Esophagus muscularis mucosa (tissue), 3 donors: ENCODE measurements around the gene RTTN.

Experiments
- POLR2A ChIP-seq: fragments of 450-650 bp; IDR thresholded peaks from one replicate; pipeline ENCODE4 v1.6.1; 2017; ENCODE audit warnings: antibody characterized with exemption, moderate library complexity, mild to moderate bottlenecking, low read depth
- POLR2AphosphoS5 ChIP-seq, 2 donors: sonication (generic); formaldehyde crosslinking; IDR thresholded peaks; one replicate each; pipeline ENCODE4 v1.6.1; 2017; ENCODE audit warnings: antibody characterized with exemption in 2 of 2
- TF ChIP-seq, protein P1 (sequence below), 3 experiments: fragments of 200-600 bp in 2 of 3; fragments of 450-650 bp in 1 of 3; sonication (generic) in 2 of 3; IDR thresholded peaks; one replicate each; pipeline ENCODE4 v1.5.1; 2017 to 2019; ENCODE audit warnings: antibody characterized with exemption in 3 of 3, mild to moderate bottlenecking in 2 of 3, moderate library complexity in 1 of 3

DNA sequence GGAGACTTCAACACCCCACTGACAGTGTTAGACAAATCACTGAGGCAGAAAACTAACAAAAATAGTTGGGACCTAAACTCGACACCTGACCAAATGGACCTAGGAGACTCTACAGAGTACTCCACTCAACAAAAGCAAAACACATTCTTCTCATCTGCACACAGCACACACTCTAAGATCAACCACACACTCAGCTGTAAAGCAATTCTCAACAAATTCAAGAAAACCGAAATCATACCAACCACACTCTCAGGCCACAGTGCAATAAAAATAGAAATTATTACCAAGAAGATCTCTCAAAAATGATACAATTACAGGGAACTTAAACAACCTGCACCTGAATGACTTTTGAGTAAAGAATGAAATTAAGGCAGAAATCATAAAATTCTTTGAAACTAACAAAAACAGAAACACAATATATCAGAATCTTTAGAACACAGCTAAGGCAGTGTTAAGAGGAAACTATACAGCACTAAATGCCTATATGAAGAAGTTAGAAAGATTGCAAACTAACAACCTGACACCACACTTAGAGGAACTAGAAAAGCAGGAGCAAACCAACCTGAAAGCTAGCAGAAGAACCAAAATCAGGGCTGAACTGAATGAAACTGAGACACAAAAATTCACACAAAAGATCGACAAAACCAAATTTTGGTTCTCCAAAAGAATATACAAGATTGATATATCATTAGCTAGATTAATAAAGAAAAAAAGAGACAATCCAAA lies 46.3 kb downstream of the RTTN start:
- TF ChIP-seq, protein P1, sequence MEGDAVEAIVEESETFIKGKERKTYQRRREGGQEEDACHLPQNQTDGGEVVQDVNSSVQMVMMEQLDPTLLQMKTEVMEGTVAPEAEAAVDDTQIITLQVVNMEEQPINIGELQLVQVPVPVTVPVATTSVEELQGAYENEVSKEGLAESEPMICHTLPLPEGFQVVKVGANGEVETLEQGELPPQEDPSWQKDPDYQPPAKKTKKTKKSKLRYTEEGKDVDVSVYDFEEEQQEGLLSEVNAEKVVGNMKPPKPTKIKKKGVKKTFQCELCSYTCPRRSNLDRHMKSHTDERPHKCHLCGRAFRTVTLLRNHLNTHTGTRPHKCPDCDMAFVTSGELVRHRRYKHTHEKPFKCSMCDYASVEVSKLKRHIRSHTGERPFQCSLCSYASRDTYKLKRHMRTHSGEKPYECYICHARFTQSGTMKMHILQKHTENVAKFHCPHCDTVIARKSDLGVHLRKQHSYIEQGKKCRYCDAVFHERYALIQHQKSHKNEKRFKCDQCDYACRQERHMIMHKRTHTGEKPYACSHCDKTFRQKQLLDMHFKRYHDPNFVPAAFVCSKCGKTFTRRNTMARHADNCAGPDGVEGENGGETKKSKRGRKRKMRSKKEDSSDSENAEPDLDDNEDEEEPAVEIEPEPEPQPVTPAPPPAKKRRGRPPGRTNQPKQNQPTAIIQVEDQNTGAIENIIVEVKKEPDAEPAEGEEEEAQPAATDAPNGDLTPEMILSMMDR (IDR thresholded peaks at IDR 0.05): no peak
- TF ChIP-seq POLR2A (no peak), POLR2AphosphoS5 (IDR thresholded peaks at IDR 0.05) (no peak)
